ENCODE data around the gene NRBF2.
"Not testable (repeated sequence)": the region's sequence is repeated elsewhere in the genome, so short reads cannot be mapped to it uniquely, and the experiment has no call there.

The NRBF2 gene

GRCh38 chr10:63119041-63119440 is 14.1 kb upstream of the NRBF2 start:
- DNase-seq, result no peak

- no peak for DNase-seq
Observed at GRCh38 chr10:63120554-63120953, 12.6 kb upstream of the NRBF2 start.

GRCh38 chr10:63123727-63124362 is 9.3 kb upstream of the NRBF2 start:
- DNase-seq, result no peak

GRCh38 chr10:63125459-63125858 is 7.7 kb upstream of the NRBF2 start:
- no peak for DNase-seq

- DNase-seq, result no peak
Observed at GRCh38 chr10:63128443-63128842, 4.7 kb upstream of the NRBF2 start.

GRCh38 chr10:63129888-63130287 is 3.2 kb upstream of the NRBF2 start:
- DNase-seq, result peak; percentile 5

- DNase-seq, result no peak
Observed at GRCh38 chr10:63132651-63133055, 475 bp upstream of the NRBF2 start.

GRCh38 chr10:63133821-63134557 is 861 bp downstream of the NRBF2 start:
- no peak for DNase-seq

GRCh38 chr10:63137306-63137705 is 4.2 kb downstream of the NRBF2 start:
- no peak for DNase-seq

- no peak for DNase-seq
Observed at GRCh38 chr10:63140077-63140476, 6.9 kb downstream of the NRBF2 start.

- no peak for DNase-seq
Observed at GRCh38 chr10:63142136-63142535, 9.0 kb downstream of the NRBF2 start.

- DNase-seq, result no peak
Observed at GRCh38 chr10:63143987-63144386, 10.9 kb downstream of the NRBF2 start.

GRCh38 chr10:63145782-63146181 is 12.7 kb downstream of the NRBF2 start:
- DNase-seq, result no peak

GRCh38 chr10:63146503-63146902 is 13.4 kb downstream of the NRBF2 start:
- no peak for DNase-seq

GRCh38 chr10:63150745-63151144 is 17.6 kb downstream of the NRBF2 start:
- DNase-seq, result no peak

GRCh38 chr10:63153868-63154545 is 20.9 kb downstream of the NRBF2 start:
- DNase-seq, result not testable (repeated sequence)

GRCh38 chr10:63154546-63155387 is 21.6 kb downstream of the NRBF2 start:
- no peak for DNase-seq

- no peak for DNase-seq
Observed at GRCh38 chr10:63155388-63156020, 22.4 kb downstream of the NRBF2 start.

GRCh38 chr10:63156236-63156635 is 23.1 kb downstream of the NRBF2 start:
- no peak for DNase-seq

GRCh38 chr10:63157845-63158624 is 24.9 kb downstream of the NRBF2 start:
- peak; percentile 39 for DNase-seq

- DNase-seq, result no peak
Observed at GRCh38 chr10:63161592-63161991, 28.5 kb downstream of the NRBF2 start.

GRCh38 chr10:63164166-63164623 is 31.1 kb downstream of the NRBF2 start:
- DNase-seq, result no peak
